ENCODE measurements around the gene CALHM1.

Gene CALHM1

GRCh38 chr10:103413564-103413963 is 45.1 kb downstream of the CALHM1 start:
- Mint-ChIP-seq H3K36me3 (ENCODE audit: low read depth) (peaks cover 80% of the 10 kb centered on the region), H3K9me3 (no peaks in the 10 kb centered on the region), H3K27me3 (ENCODE audit: low read depth) (no peaks in the 10 kb centered on the region), H3K4me1 (no peaks in the 10 kb centered on the region), H3K27ac (no peak overlapping the region), H3K4me3 (no peak overlapping the region)
- no peak for TF ChIP-seq CTCF (IDR thresholded peaks at IDR 0.05; ENCODE audit: unreplicated experiment in 3 of 3)
